OCI-LY7 (cell line): ENCODE data around the gene UBA1. TPM values are rescaled to one million over a fixed set of nuclear protein-coding genes. Genes with fewer than 3 reads are reported as not detected.

Experiments used
- BruUV-seq: library from RNA; stranded (reverse); fragments of 400-500 nt; replicated peaks from 2 replicates; lab custom pipeline; 2021; lab: Mats Ljungman, UMichigan
- CTCF ChIA-PET: fragments of 300-600 bp; sonication (Branson Sonifier 250); formaldehyde crosslinking; loops from one replicate; lab custom pipeline; 2022; ENCODE audit warnings: antibody characterized with exemption; ENCODE audit not compliant: unreplicated experiment; lab: Charles Lee
- POLR2A ChIA-PET: fragments of 300-600 bp; sonication (Branson Sonifier 250); formaldehyde crosslinking; loops from one replicate; lab custom pipeline; 2022; ENCODE audit warnings: antibody characterized with exemption; lab: Charles Lee
- DNase-seq: peaks from one replicate; pipeline ENCODE4 v3.0.0-alpha.2; 2015; ENCODE audit warnings: low spot score
- H2AFZ ChIP-seq: fragments of 200-600 bp; sonication (generic), shearing (Covaris generic); 2 replicates; pipeline ENCODE4 v1.6.1; 2014; ENCODE audit warnings: mild to moderate bottlenecking, antibody characterized with exemption, low read length, moderate library complexity
- H3K27ac ChIP-seq: fragments of 200-600 bp; sonication (generic); 2 replicates; pipeline ENCODE4 v1.5.1; 2014; ENCODE audit warnings: mixed run types, low read depth, mild to moderate bottlenecking, moderate library complexity, low read length, inconsistent platforms; ENCODE audit not compliant: poor library complexity, severe bottlenecking
- H3K36me3 ChIP-seq: fragments of 200-600 bp; sonication (generic); 2 replicates; pipeline ENCODE4 v1.6.1; 2014; ENCODE audit warnings: mild to moderate bottlenecking, antibody characterized with exemption, low read length, moderate library complexity, mixed read lengths; ENCODE audit not compliant: insufficient read depth
- H3K4me1 ChIP-seq: fragments of 200-600 bp; sonication (generic); 2 replicates; pipeline ENCODE4 v1.5.1; 2014; ENCODE audit warnings: mild to moderate bottlenecking, low read length; ENCODE audit not compliant: insufficient read depth, poor library complexity, severe bottlenecking
- H3K4me2 ChIP-seq: fragments of 200-600 bp; sonication (generic); 2 replicates; pipeline ENCODE4 v1.6.1; 2014; ENCODE audit warnings: mild to moderate bottlenecking, low read length
- H3K4me3 ChIP-seq: fragments of 200-600 bp; sonication (generic); 2 replicates; pipeline ENCODE4 v1.5.1; 2014; ENCODE audit warnings: mild to moderate bottlenecking, low read depth, low read length; ENCODE audit not compliant: poor library complexity, severe bottlenecking
- H3K79me2 ChIP-seq: fragments of 200-600 bp; sonication (generic); 2 replicates; pipeline ENCODE4 v1.6.1; 2016; ENCODE audit warnings: low read depth, mild to moderate bottlenecking, low read length, moderate library complexity, mixed read lengths; ENCODE audit not compliant: insufficient read depth
- H3K9me2 ChIP-seq: fragments of 200-600 bp; sonication (generic); 2 replicates; pipeline ENCODE4 v1.6.1; 2016; ENCODE audit warnings: mild to moderate bottlenecking, low read length, mixed read lengths; ENCODE audit not compliant: insufficient read depth
- H3K9me3 ChIP-seq: fragments of 200-600 bp; sonication (generic); 2 replicates; pipeline ENCODE4 v1.6.1; 2014; ENCODE audit warnings: mild to moderate bottlenecking, mixed run types, low read length, mixed read lengths
- H4K20me1 ChIP-seq: fragments of 200-600 bp; sonication (generic); 2 replicates; pipeline ENCODE4 v1.6.1; 2014; ENCODE audit warnings: mild to moderate bottlenecking, antibody characterized with exemption, low read length, moderate library complexity, mixed read lengths; ENCODE audit not compliant: insufficient read depth
- CTCF ChIP-seq: fragments of 200-600 bp; sonication (generic); conservative IDR thresholded peaks from 2 replicates; pipeline ENCODE4 v1.5.1; 2014; ENCODE audit warnings: mild to moderate bottlenecking, antibody characterized with exemption, low read length, moderate library complexity, mixed read lengths
- EZH2phosphoT487 ChIP-seq: fragments of 200-600 bp; sonication (generic); IDR thresholded peaks from 2 replicates; pipeline ENCODE4 v1.6.1; 2018; ENCODE audit warnings: low read depth, borderline replicate concordance, mild to moderate bottlenecking, mixed run types, antibody characterized with exemption, low read length, moderate library complexity, mixed read lengths
- intact Hi-C: fragments of 100-400 bp; cut with micrococcal nuclease; formaldehyde crosslinking; loops from one replicate; pipeline ENCODE4 v1.10.0; 2022; ENCODE audit not compliant: unreplicated experiment
- total RNA-seq, 2 experiments: library from RNA; depleted of rRNA in 1 of 2; stranded (reverse); fragments of >200 nt in 1 of 2; shearing (Covaris generic) in 1 of 2; gene quantifications; 2 replicates each; pipeline ENCODE4 v1.2.3, GENCODE V29; 2014 to 2022

UBA1 gene
- total RNA-seq, 2 experiments from 2014 or later, result 169 to 294 TPM

- Histone ChIP-seq H3K36me3 (peaks cover 92% of the 10 kb centered on the region), H3K9me3 (no peaks in the 10 kb centered on the region), H3K79me2 (peaks cover 45% of the 10 kb centered on the region), H4K20me1 (no peaks in the 10 kb centered on the region), H3K9me2 (no peaks in the 10 kb centered on the region), H3K27ac (no peak overlapping the region), H3K4me2 (no peak overlapping the region), H3K4me3 (no peak overlapping the region), H3K4me1 (peaks cover 26% of the 10 kb centered on the region), H2AFZ (no peak overlapping the region)
- no TSS peak for BruUV-seq
- no peak for DNase-seq
- ChIA-PET CTCF (no interaction called here), POLR2A (no interaction called here)
- TF ChIP-seq EZH2phosphoT487, result no peak
- no peak for TF ChIP-seq CTCF
- intact Hi-C loops, result no loop called here
Observed at GRCh38 chrX:47198687-47199080, 5.1 kb downstream of the UBA1 start.

- DNase-seq, result no peak
- POLR2A ChIA-PET, result no interaction called here
- Histone ChIP-seq H3K79me2 (peaks cover 39% of the 10 kb centered on the region), H3K9me2 (no peaks in the 10 kb centered on the region), H3K9me3 (no peaks in the 10 kb centered on the region), H4K20me1 (no peaks in the 10 kb centered on the region), H3K4me3 (no peak overlapping the region), H2AFZ (no peak overlapping the region), H3K4me1 (peaks cover 26% of the 10 kb centered on the region), H3K36me3 (peaks cover 93% of the 10 kb centered on the region), H3K27ac (no peak overlapping the region), H3K4me2 (no peak overlapping the region)
- intact Hi-C loops, result no loop called here
- CTCF ChIA-PET, result no interaction called here
- TF ChIP-seq EZH2phosphoT487 (no peak), CTCF (no peak)
- BruUV-seq, result no TSS peak
Observed at GRCh38 chrX:47199286-47199685, 5.7 kb downstream of the UBA1 start.

- no peak overlapping the region for H3K4me3 ChIP-seq
- H3K4me1 ChIP-seq, result peaks cover 16% of the 10 kb centered on the region
- BruUV-seq, result no TSS peak
- H2AFZ ChIP-seq, result no peak overlapping the region
- no peak for TF ChIP-seq EZH2phosphoT487
- TF ChIP-seq CTCF, result no peak
- no peaks in the 10 kb centered on the region for H3K9me3 ChIP-seq
- H3K9me2 ChIP-seq, result no peaks in the 10 kb centered on the region
- ChIA-PET POLR2A (no interaction called here), CTCF (no interaction called here)
- H3K27ac ChIP-seq, result no peak overlapping the region
- H4K20me1 ChIP-seq, result no peaks in the 10 kb centered on the region
- H3K4me2 ChIP-seq, result no peak overlapping the region
- DNase-seq, result no peak
- H3K36me3 ChIP-seq, result peaks cover 96% of the 10 kb centered on the region
- H3K79me2 ChIP-seq, result peaks cover 26% of the 10 kb centered on the region
- intact Hi-C loops, result no loop called here
Observed at GRCh38 chrX:47200385-47201150, 6.9 kb downstream of the UBA1 start.
